Measurements from ENCODE around the gene TLCD1.

TLCD1 gene

DNA sequence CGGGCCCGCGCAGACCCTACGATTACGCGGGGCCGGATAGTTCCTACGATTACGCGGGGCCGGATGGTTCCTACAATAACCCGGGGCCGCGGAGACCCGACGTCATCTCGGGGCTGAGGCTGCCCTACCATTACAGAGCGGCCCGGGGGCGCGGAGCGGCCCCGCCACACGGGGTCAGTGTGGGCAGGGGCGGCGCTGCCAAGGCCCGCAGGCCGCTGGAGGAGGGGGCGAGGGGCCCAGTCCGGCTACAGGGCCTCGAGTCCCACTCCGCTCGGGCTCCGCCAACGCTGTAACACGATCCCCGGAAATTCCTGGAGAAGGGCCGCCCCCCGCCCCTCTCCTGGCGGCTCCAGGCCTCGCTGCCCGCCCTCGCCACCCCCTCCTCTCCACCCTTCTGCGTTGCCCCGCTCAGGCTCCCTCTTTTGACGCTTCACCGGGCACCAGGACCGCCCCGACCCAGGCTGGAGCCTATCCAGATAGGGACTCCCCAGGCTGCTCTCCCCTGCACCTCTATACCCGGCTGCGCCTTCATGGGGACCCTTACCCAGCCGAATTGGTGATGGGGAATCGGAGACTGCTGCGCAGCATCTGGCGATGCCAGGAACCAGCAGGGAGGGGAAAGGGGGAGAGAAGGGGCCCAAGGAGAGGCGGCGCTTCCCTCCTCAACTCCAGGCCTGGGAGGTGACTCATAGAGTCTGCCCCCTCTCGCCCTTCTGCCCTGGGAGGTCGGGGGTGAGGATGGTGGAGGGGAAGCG is 8.3 kb downstream of the TLCD1 start, which contains the start of gene RAB34 (continued):
- TF ChIP-seq GLIS2 (tag by site-specific recombination; IDR thresholded peaks at IDR 0.05) (peak; percentile 95), ZFP41 (tag by site-specific recombination; IDR thresholded peaks at IDR 0.05; ENCODE audit: borderline replicate concordance) (no peak), SCRT1 (tag by site-specific recombination; IDR thresholded peaks at IDR 0.05; ENCODE audit: borderline replicate concordance) (no peak), ZNF394 (tag by site-specific recombination; IDR thresholded peaks at IDR 0.05; ENCODE audit: borderline replicate concordance) (peak; percentile 21; the same call in 1 of the 2 replicates), GLI2 (tag by site-specific recombination; IDR thresholded peaks at IDR 0.05; ENCODE audit: borderline replicate concordance, low read depth) (no peak), BCL11B (tag by site-specific recombination; IDR thresholded peaks at IDR 0.05; ENCODE audit: low read depth) (no peak), ZSCAN30 (tag by site-specific recombination; IDR thresholded peaks at IDR 0.05) (peak; percentile 70; the same call in 1 of the 2 replicates), ZNF121 (tag by site-specific recombination; IDR thresholded peaks at IDR 0.05) (0 out of 2 replicates have a peak, but pooled peaks have one; percentile 7), ZBTB21 (tag by site-specific recombination; IDR thresholded peaks at IDR 0.05) (no peak), ZNF621 (tag by site-specific recombination; IDR thresholded peaks at IDR 0.05) (no peak), SP3 (tag by site-specific recombination; IDR thresholded peaks at IDR 0.05) (peak; percentile 60), HOXD13 (CRISPR knock-in tag; IDR thresholded peaks at IDR 0.05; ENCODE audit: borderline replicate concordance) (no peak), ZSCAN23 (tag by site-specific recombination; IDR thresholded peaks at IDR 0.05) (no peak), ZNF549 (tag by site-specific recombination; IDR thresholded peaks at IDR 0.05) (no peak), KLF10 (tag by site-specific recombination; IDR thresholded peaks at IDR 0.05) (peak; percentile 67), ZNF223 (tag by site-specific recombination; IDR thresholded peaks at IDR 0.05) (no peak), ZNF169 (tag by site-specific recombination; IDR thresholded peaks at IDR 0.05) (no peak), ZNF16 (tag by site-specific recombination; IDR thresholded peaks at IDR 0.05; ENCODE audit: low read depth) (no peak), ZNF157 (tag by site-specific recombination; IDR thresholded peaks at IDR 0.05) (no peak), ZNF624 (tag by site-specific recombination; IDR thresholded peaks at IDR 0.05) (no peak), ZNF791 (tag by site-specific recombination; IDR thresholded peaks at IDR 0.05) (no peak), ZNF366 (tag by site-specific recombination; conservative IDR thresholded peaks at IDR 0.05) (peak; percentile 88), ZNF302 (tag by site-specific recombination; IDR thresholded peaks at IDR 0.05; ENCODE audit: low read depth) (no peak), ZFP3 (tag by site-specific recombination; IDR thresholded peaks at IDR 0.05; ENCODE audit: low read depth) (no peak), ZNF76 (tag by site-specific recombination; IDR thresholded peaks at IDR 0.05; ENCODE audit: borderline replicate concordance, low read depth) (no peak), ZNF155 (tag by site-specific recombination; IDR thresholded peaks at IDR 0.05) (no peak), FEZF1 (tag by site-specific recombination; IDR thresholded peaks at IDR 0.05) (no peak), ZNF654 (tag by site-specific recombination; IDR thresholded peaks at IDR 0.05; ENCODE audit: low read depth) (no peak), ZNF585B (tag by site-specific recombination; IDR thresholded peaks at IDR 0.05) (no peak), REPIN1 (tag by site-specific recombination; IDR thresholded peaks at IDR 0.05; ENCODE audit: low read depth) (no peak), ZNF785 (tag by site-specific recombination; IDR thresholded peaks at IDR 0.05) (no peak; the same call in 1 of the 2 replicates), ZNF37A (tag by site-specific recombination; IDR thresholded peaks at IDR 0.05) (no peak), HOXA7 (CRISPR knock-in tag; IDR thresholded peaks at IDR 0.05; ENCODE audit: borderline replicate concordance) (no peak)
- TF ChIP-seq, protein P1, sequence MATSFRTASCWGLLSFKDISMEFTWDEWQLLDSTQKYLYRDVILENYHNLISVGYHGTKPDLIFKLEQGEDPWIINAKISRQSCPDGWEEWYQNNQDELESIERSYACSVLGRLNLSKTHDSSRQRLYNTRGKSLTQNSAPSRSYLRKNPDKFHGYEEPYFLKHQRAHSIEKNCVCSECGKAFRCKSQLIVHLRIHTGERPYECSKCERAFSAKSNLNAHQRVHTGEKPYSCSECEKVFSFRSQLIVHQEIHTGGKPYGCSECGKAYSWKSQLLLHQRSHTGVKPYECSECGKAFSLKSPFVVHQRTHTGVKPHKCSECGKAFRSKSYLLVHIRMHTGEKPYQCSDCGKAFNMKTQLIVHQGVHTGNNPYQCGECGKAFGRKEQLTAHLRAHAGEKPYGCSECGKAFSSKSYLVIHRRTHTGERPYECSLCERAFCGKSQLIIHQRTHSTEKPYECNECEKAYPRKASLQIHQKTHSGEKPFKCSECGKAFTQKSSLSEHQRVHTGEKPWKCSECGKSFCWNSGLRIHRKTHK (tag by site-specific recombination; IDR thresholded peaks at IDR 0.05): no peak
- TF ChIP-seq, protein P2, sequence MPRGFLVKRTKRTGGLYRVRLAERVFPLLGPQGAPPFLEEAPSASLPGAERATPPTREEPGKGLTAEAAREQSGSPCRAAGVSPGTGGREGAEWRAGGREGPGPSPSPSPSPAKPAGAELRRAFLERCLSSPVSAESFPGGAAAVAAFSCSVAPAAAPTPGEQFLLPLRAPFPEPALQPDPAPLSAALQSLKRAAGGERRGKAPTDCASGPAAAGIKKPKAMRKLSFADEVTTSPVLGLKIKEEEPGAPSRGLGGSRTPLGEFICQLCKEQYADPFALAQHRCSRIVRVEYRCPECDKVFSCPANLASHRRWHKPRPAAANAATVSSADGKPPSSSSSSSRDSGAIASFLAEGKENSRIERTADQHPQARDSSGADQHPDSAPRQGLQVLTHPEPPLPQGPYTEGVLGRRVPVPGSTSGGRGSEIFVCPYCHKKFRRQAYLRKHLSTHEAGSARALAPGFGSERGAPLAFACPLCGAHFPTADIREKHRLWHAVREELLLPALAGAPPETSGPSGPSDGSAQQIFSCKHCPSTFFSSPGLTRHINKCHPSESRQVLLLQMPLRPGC (tag by site-specific recombination; IDR thresholded peaks at IDR 0.05): 0 out of 2 replicates have a peak, but pooled peaks have one; percentile 36
- TF ChIP-seq, protein P3, sequence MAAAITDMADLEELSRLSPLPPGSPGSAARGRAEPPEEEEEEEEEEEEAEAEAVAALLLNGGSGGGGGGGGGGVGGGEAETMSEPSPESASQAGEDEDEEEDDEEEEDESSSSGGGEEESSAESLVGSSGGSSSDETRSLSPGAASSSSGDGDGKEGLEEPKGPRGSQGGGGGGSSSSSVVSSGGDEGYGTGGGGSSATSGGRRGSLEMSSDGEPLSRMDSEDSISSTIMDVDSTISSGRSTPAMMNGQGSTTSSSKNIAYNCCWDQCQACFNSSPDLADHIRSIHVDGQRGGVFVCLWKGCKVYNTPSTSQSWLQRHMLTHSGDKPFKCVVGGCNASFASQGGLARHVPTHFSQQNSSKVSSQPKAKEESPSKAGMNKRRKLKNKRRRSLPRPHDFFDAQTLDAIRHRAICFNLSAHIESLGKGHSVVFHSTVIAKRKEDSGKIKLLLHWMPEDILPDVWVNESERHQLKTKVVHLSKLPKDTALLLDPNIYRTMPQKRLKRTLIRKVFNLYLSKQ (tag by site-specific recombination; IDR thresholded peaks at IDR 0.05; ENCODE audit: borderline replicate concordance): no peak
- TF ChIP-seq, protein P4, sequence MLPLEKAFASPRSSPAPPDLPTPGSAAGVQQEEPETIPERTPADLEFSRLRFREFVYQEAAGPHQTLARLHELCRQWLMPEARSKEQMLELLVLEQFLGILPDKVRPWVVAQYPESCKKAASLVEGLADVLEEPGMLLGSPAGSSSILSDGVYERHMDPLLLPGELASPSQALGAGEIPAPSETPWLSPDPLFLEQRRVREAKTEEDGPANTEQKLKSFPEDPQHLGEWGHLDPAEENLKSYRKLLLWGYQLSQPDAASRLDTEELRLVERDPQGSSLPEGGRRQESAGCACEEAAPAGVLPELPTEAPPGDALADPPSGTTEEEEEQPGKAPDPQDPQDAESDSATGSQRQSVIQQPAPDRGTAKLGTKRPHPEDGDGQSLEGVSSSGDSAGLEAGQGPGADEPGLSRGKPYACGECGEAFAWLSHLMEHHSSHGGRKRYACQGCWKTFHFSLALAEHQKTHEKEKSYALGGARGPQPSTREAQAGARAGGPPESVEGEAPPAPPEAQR (tag by site-specific recombination; IDR thresholded peaks at IDR 0.05): no peak
